SK-N-MC (cell line): ENCODE results near the gene SPAG6.
A peak's percentile ranks its signal among the peaks of the same experiment; 100 is the strongest.

Experiments
- DNase-seq: peaks from one replicate; pipeline ENCODE4 v3.0.0-alpha.2; 2011; ENCODE audit warnings: low read depth, low spot score
- H3K27ac ChIP-seq: fragments of 200-600 bp; sonication (generic); 2 replicates; pipeline ENCODE4 v1.5.1; 2016; ENCODE audit warnings: mixed run types
- H3K36me3 ChIP-seq: fragments of 200-600 bp; sonication (generic); 2 replicates; pipeline ENCODE4 v1.6.1; 2017; ENCODE audit warnings: antibody characterized with exemption, low read length, mixed read lengths; ENCODE audit not compliant: insufficient read depth
- H3K4me3 ChIP-seq: fragments of 200-600 bp; sonication (generic); 2 replicates; pipeline ENCODE4 v1.5.1; 2016
- H3K9ac ChIP-seq: fragments of 200-600 bp; sonication (generic); 2 replicates; pipeline ENCODE4 v1.8.0; 2017; ENCODE audit warnings: mixed run types, mixed read lengths; ENCODE audit not compliant: insufficient read length
- H3K9me3 ChIP-seq: fragments of 200-600 bp; sonication (generic); 2 replicates; pipeline ENCODE4 v1.6.1; 2017; ENCODE audit warnings: low read depth, mild to moderate bottlenecking, antibody characterized with exemption, low read length, moderate library complexity, mixed read lengths
- EZH2 ChIP-seq: fragments of 200-600 bp; sonication (generic); IDR thresholded peaks from one replicate; pipeline ENCODE4 v1.6.1; 2017; ENCODE audit warnings: antibody characterized with exemption
- FOXP2 ChIP-seq: optimal IDR thresholded peaks from 2 replicates; pipeline ENCODE3; 2011; ENCODE audit warnings: mild to moderate bottlenecking, moderate library complexity; ENCODE audit not compliant: insufficient read depth; ENCODE audit errors: extremely low read length, control extremely low read depth
- POLR2AphosphoS5 ChIP-seq: IDR thresholded peaks from 2 replicates; pipeline ENCODE4 v1.6.1; 2012; ENCODE audit warnings: mild to moderate bottlenecking, low read depth, low read length, borderline replicate concordance

The SPAG6 gene

GRCh38 chr10:22415072-22415471, 69.8 kb downstream of the SPAG6 start:
- DNase-seq: no peak
- Histone ChIP-seq H3K9me3 (no peaks in the 10 kb centered on the region), H3K9ac (no peak overlapping the region), H3K27ac (no peak overlapping the region), H3K4me3 (no peak overlapping the region), H3K36me3 (no peaks in the 10 kb centered on the region)
- TF ChIP-seq EZH2: no peak
- no peak for TF ChIP-seq FOXP2
- TF ChIP-seq POLR2AphosphoS5: no peak

DNA sequence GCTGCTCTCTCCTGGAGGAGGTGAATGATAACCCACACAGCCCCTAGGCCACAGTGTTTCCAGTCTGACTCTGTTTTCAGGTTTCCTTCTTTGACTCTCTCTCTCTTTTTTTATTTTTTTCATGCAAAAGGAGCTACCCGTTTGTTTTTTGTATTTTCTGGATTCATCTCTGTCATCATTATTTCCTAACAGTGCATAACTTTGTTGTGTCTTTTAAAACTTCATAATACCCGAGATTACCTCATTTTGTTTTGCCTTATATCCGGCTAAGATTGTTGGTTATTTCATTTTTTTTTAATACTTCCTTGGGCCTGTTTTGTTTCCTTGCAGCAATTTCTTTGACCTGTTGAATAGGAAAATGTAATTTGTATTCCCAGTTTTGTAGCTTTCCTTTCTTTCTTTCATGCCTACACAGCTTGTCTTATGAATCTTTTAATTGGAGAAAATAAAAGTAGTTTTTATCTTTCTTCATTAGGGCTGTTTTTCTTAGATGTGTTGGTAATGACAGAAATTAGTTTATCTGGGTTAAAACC, 72.5 kb downstream of the SPAG6 start:
- Histone ChIP-seq H3K27ac (no peak overlapping the region), H3K4me3 (no peak overlapping the region), H3K9ac (no peak overlapping the region), H3K9me3 (no peaks in the 10 kb centered on the region), H3K36me3 (no peaks in the 10 kb centered on the region)
- no peak for DNase-seq
- no peak for TF ChIP-seq EZH2
- TF ChIP-seq FOXP2: no peak
- no peak for TF ChIP-seq POLR2AphosphoS5

DNA sequence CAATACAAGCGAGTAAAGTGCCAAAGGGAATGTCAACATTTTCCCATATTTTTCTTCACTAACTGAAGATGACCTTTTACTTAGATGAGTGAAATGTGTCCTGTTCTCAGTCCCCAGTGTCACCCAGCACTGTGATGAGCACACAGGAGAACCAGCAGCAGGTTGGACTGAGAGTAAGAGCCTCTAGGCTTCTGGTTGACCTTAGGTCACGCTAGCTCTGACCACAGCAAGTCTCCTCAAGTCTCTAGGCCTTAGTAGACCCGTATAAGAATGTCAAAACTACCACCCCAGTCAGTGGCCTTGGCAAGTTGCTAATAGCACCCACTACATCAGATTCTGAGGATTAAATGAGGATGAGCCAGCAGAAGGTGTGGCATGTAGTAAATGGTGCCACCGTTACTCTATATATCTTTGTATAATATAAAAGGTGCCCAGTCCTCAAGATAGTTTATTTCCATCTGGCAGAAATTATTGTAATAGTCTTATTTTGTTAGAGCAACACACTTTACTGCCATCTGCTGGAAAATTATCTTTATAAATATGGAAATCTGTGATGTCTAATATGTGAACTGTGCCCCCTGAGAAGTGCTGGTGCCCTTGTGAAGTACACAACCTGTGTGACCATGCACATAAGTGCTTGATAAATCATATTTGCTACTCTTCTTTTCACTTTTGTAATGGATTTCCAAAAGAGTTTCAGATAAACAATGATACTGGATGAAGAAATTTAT, 75.7 kb downstream of the SPAG6 start:
- no peak for DNase-seq
- no peak for TF ChIP-seq EZH2
- no peak for TF ChIP-seq POLR2AphosphoS5
- no peak for TF ChIP-seq FOXP2
- Histone ChIP-seq H3K36me3 (no peaks in the 10 kb centered on the region), H3K4me3 (no peak overlapping the region), H3K27ac (no peak overlapping the region), H3K9me3 (no peaks in the 10 kb centered on the region), H3K9ac (no peak overlapping the region)

GRCh38 chr10:22426653-22427052, 81.4 kb downstream of the SPAG6 start:
- DNase-seq: no peak
- TF ChIP-seq POLR2AphosphoS5 (no peak), FOXP2 (no peak), EZH2 (no peak)

DNA sequence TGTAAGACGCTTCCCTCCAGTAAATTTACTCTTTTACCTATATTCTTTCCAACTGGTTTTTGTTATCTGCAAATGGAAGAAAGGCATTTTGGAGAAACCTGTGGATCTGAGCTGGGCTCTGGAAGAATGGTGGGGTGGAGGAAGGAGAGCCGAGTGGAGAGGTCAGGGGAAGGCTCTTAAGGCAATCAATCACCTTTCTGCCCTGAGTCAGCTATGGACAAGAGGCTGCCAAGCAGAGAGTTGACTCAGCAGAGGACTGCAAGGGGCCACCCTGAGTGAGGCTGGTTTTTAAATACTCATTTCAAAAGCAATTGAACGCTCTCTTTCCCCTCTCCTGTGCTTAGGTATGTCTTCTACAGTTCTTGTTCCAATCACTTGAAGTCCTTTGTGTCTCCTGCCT, 81.8 kb downstream of the SPAG6 start:
- Histone ChIP-seq H3K27ac (no peak overlapping the region), H3K4me3 (no peak overlapping the region), H3K36me3 (no peaks in the 10 kb centered on the region), H3K9me3 (no peaks in the 10 kb centered on the region), H3K9ac (no peak overlapping the region)
- TF ChIP-seq POLR2AphosphoS5: no peak
- no peak for TF ChIP-seq FOXP2
- no peak for TF ChIP-seq EZH2
- no peak for DNase-seq

More at GRCh38 chr10:22426653-22427052, 81.4 kb downstream of the SPAG6 start:
- Histone ChIP-seq H3K4me3 (no peak overlapping the region), H3K9ac (no peak overlapping the region), H3K9me3 (no peaks in the 10 kb centered on the region), H3K27ac (no peak overlapping the region), H3K36me3 (no peaks in the 10 kb centered on the region)

DNA sequence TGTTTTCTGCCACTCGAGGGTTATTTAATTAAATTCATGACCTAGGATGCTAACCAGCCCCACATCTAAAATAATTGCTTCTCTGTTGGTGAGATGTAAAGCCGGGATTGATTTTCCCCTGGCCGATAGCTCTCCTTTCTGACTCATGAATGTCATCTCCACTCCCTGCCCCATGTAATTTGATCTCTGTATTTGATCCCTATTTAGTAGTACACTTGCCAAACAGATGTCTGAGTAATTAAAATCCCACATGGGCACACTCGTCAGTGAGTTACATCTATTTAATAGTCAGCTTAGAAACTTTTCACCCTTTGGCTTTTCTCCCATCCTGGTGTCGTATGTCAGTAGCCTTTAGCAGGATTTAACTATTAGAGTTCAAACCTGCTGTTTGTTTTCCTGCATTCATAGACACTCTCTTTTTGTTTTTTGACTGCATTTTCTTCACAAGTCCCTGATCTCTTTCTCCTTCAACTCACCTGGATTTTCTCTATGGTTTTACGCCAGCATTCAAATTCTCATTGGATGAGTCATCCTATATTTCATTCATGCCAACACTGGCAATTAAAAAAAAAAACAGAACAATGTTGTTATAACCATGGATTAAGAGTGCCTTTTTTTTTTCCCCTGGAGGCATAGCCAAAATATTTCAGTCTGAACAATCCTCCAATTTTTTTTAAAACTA, 82.7 kb downstream of the SPAG6 start:
- no peak for DNase-seq
- TF ChIP-seq POLR2AphosphoS5 (no peak), EZH2 (no peak), FOXP2 (no peak)
- H3K27ac ChIP-seq: no peak overlapping the region
- no peaks in the 10 kb centered on the region for H3K9me3 ChIP-seq
- H3K4me3 ChIP-seq: no peak overlapping the region
- no peaks in the 10 kb centered on the region for H3K36me3 ChIP-seq
- H3K9ac ChIP-seq: no peak overlapping the region

GRCh38 chr10:22429146-22429545, 83.8 kb downstream of the SPAG6 start:
- Histone ChIP-seq H3K9ac (no peak overlapping the region), H3K36me3 (no peaks in the 10 kb centered on the region), H3K4me3 (no peak overlapping the region), H3K9me3 (no peaks in the 10 kb centered on the region), H3K27ac (no peak overlapping the region)
- TF ChIP-seq POLR2AphosphoS5 (no peak), FOXP2 (no peak), EZH2 (no peak)
- DNase-seq: no peak

- DNase-seq: no peak
- TF ChIP-seq EZH2 (no peak), POLR2AphosphoS5 (no peak), FOXP2 (no peak)
- Histone ChIP-seq H3K27ac (no peak overlapping the region), H3K36me3 (no peaks in the 10 kb centered on the region), H3K9me3 (no peaks in the 10 kb centered on the region), H3K9ac (no peak overlapping the region), H3K4me3 (no peak overlapping the region)
Measured at GRCh38 chr10:22429981-22430421, 84.7 kb downstream of the SPAG6 start.

DNA sequence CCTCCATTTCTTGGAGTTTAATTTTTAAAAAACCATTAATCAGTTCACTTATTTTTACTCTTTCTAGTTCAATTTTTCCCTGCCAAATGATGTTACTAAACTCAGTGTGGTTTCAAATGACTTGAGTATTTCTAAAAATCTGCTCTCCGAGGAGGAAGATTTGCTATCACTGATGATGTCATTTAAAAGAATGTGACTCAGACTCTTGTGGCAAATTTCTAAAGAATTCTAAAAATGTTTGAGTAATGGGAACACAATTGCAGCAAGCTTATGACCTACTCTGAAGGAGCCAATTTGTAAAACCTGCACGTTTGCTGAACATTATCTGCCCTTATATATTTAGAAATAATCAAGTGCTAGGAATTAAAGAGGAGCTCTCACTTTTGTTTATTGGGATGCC, 88.6 kb downstream of the SPAG6 start:
- H3K36me3 ChIP-seq: no peaks in the 10 kb centered on the region
- H3K4me3 ChIP-seq: no peak overlapping the region
- TF ChIP-seq FOXP2: no peak
- no peak for TF ChIP-seq EZH2
- H3K27ac ChIP-seq: peak overlapping the region; percentile 67; the same call in 1 of the 2 replicates
- no peak overlapping the region for H3K9ac ChIP-seq
- no peaks in the 10 kb centered on the region for H3K9me3 ChIP-seq
- no peak for DNase-seq
